Colonic mucosa (tissue), 4 donors: ENCODE results near the gene ZBTB21. TPM values are rescaled to one million over a fixed set of nuclear protein-coding genes. Genes with fewer than 3 reads are reported as not detected.
A peak's percentile ranks its signal among the peaks of the same experiment; 100 is the strongest.

Experiments used
- DNase-seq: peaks from one replicate; pipeline ENCODE4 v3.0.0-alpha.2; 2020
- H3K27ac ChIP-seq: fragments of 200-600 bp; one replicate; pipeline ENCODE4 v1.8.0; 2021
- H3K27me3 ChIP-seq: fragments of 200-600 bp; one replicate; pipeline ENCODE4 v1.8.0; 2021
- H3K36me3 ChIP-seq: fragments of 200-600 bp; one replicate; pipeline ENCODE4 v1.8.0; 2021
- H3K4me1 ChIP-seq: fragments of 200-600 bp; one replicate; pipeline ENCODE4 v1.8.0; 2021; ENCODE audit warnings: mild to moderate bottlenecking
- H3K4me3 ChIP-seq: fragments of 200-600 bp; one replicate; pipeline ENCODE4 v1.8.0; 2021
- H3K9ac ChIP-seq, 2 donors: one replicate each; pipeline ENCODE4 v1.7.0; 2013; ENCODE audit warnings: control low read depth in 2 of 2, low read depth in 2 of 2, low read length in 2 of 2
- H3K9me3 ChIP-seq: fragments of 200-600 bp; one replicate; pipeline ENCODE4 v1.8.0; 2021
- intact Hi-C: fragments of 100-400 bp; cut with DNase I; formaldehyde crosslinking; loops from one replicate; pipeline ENCODE4 v1.14.1; 2022
- total RNA-seq, 2 donors: library from RNA; stranded (reverse); fragmentation: NEBNext Ultra II Directional in 1 of 2; extraction: Animal tissue kit (Norgen Biotek cat#: 25700) in 1 of 2; gene quantifications; one replicate each; pipeline ENCODE4 v1.2.1, GENCODE V29; 2021
- TF ChIP-seq, protein P1 (sequence below): fragments of 200-600 bp; IDR thresholded peaks from one replicate; pipeline ENCODE4 v1.8.0; 2022; ENCODE audit warnings: antibody characterized with exemption, mild to moderate bottlenecking
- donor health status: healthy.
- donor health status: DM: no; HTN: no; CAD: no.
- donor health status: DM: no; HTN: no; CAD: no.

Gene ZBTB21
- 10 to 100 TPM; 10.2 to 15.1 TPM for total RNA-seq

DNA sequence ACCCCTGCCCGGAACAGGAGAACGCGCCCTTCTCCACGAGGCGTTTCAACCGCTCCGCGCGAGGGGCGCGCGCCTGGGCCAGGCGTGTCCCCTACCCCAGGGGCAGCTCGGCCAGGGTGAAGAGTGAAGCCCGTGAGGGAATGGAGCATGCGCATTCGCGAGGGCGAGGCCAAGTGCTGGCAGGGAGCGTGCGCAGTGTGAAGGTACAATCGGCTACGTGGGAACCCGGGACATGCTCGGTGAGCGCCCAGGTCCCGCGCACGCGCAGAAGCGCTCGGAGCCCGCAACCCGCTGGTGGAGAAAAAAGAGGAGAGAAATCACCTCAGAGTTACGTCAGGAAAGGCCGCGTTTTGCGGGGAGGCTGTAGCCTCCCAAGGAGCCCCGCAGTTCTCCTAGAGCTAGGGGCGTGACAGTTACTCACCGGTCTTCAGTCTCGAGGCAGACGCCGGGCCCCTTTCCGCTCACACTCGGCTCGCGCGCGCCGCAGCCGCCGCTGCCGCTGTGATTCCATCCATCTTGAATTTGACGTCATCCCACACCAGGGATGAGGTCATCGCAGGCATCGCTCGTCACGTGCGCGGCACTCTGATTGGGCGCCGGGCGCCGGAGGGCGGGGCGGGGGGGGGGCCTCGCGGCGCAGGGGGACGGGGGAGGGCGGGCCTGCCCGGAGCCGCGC, at the start of gene ZBTB21:
Gene ZBTB21 (minus strand): TSS at position 530 of the 676 bp plus-strand sequence. CDS start 16,265 bp downstream, outside the sequence.
- H3K9ac ChIP-seq = peak within 1 kb of the TSS; percentile 87 to 98
- intact Hi-C loops = loop anchor here (5.0 kb wide), 2 partner anchors 97 to 128 kb away; no protein-coding TSS in a partner anchor
- H3K27me3 ChIP-seq = no peaks in the 10 kb centered on the region
- no peaks in the 10 kb centered on the region for H3K9me3 ChIP-seq
- TF ChIP-seq, protein P1, sequence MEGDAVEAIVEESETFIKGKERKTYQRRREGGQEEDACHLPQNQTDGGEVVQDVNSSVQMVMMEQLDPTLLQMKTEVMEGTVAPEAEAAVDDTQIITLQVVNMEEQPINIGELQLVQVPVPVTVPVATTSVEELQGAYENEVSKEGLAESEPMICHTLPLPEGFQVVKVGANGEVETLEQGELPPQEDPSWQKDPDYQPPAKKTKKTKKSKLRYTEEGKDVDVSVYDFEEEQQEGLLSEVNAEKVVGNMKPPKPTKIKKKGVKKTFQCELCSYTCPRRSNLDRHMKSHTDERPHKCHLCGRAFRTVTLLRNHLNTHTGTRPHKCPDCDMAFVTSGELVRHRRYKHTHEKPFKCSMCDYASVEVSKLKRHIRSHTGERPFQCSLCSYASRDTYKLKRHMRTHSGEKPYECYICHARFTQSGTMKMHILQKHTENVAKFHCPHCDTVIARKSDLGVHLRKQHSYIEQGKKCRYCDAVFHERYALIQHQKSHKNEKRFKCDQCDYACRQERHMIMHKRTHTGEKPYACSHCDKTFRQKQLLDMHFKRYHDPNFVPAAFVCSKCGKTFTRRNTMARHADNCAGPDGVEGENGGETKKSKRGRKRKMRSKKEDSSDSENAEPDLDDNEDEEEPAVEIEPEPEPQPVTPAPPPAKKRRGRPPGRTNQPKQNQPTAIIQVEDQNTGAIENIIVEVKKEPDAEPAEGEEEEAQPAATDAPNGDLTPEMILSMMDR = no peak
- peak within 1 kb of the TSS; percentile 99 for H3K27ac ChIP-seq
- peak within 1 kb of the TSS; percentile 80 for H3K4me3 ChIP-seq
- no peaks in the 10 kb centered on the region for H3K36me3 ChIP-seq
- no peaks in the 10 kb centered on the region for H3K4me1 ChIP-seq
- peak; percentile 99 for DNase-seq

DNA sequence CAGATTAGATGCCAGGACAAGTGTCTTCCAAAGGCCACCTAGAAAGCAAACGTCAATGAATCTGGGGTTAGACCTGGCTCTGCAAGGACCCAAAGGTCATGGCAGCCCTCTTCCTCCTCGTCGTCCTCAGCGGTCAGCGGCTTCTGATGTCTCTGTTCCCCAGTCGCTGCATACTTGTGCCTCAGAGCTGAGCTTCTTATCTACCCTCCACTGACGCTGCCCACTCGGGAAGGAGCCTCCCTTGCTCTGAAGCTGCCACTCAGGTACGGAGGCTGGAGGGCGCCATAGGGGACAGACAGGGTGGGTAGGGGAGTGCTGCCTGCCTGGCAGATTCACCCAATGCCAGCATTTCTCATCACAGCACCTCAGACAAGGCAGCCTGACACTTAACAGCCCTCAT, 49.6 kb upstream of the ZBTB21 start:
- no peaks in the 10 kb centered on the region for H3K9me3 ChIP-seq
- intact Hi-C loops = no loop called here
- H3K4me1 ChIP-seq = peaks cover 22% of the 10 kb centered on the region
- no peak overlapping the region for H3K9ac ChIP-seq
- H3K36me3 ChIP-seq = no peaks in the 10 kb centered on the region
- no peaks in the 10 kb centered on the region for H3K27me3 ChIP-seq
- TF ChIP-seq, protein P1 = no peak
- H3K4me3 ChIP-seq = no peak overlapping the region
- H3K27ac ChIP-seq = no peak overlapping the region
- DNase-seq = no peak

DNA sequence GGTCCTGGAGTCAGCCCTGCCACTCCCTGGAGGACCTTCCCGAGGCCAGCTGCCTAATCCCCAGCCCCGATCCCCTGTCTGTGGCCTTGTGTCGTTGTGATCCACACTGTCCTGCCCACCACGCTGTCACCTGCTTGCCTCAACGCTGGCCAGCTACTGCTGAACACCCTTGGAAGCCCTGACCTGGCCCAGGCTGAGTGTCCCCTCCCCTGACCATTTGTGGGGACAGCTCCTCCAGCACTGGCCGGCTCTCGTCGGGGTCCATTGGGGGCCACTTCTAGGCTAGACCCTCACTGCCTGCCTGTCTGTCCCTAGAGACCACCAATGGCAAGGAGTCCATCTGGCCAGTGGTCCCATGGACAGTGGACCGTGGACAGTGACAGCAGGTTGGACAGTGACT, 49.0 kb upstream of the ZBTB21 start:
- Histone ChIP-seq H3K9ac (no peak overlapping the region), H3K36me3 (no peaks in the 10 kb centered on the region), H3K27ac (no peak overlapping the region), H3K4me3 (no peak overlapping the region), H3K9me3 (no peaks in the 10 kb centered on the region), H3K27me3 (no peaks in the 10 kb centered on the region), H3K4me1 (peaks cover 22% of the 10 kb centered on the region)
- no peak for DNase-seq
- TF ChIP-seq, protein P1 = no peak
- intact Hi-C loops = no loop called here

DNA sequence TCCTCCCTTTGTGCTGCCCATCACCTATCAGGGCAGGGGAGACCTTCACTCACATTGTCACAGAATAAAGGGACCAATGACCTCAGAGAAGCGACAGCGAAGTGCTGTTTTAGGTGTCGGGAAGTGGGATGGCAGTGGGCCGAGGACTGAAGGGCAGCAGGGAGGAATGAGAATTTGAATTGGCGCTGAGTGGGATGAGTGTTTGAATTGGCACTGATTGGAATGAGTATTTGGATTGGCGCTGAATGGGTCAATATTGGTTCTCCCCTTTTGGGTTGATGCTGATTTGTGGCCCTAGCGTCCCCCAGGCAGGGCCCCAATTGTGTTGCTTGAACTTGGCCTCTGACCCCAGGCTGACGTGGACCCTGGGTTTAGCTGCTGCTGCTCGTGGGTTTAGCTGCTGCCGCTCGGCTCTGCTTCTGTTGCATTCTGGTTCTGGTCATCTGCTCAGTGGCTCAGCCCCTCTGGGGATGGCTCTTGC, 48.5 kb upstream of the ZBTB21 start:
- peaks cover 20% of the 10 kb centered on the region for H3K4me1 ChIP-seq
- no peak overlapping the region for H3K27ac ChIP-seq
- H3K27me3 ChIP-seq = no peaks in the 10 kb centered on the region
- no peaks in the 10 kb centered on the region for H3K36me3 ChIP-seq
- no peak overlapping the region for H3K9ac ChIP-seq
- DNase-seq = no peak
- intact Hi-C loops = no loop called here
- H3K4me3 ChIP-seq = no peak overlapping the region
- TF ChIP-seq, protein P1 = no peak
- H3K9me3 ChIP-seq = no peaks in the 10 kb centered on the region

DNA sequence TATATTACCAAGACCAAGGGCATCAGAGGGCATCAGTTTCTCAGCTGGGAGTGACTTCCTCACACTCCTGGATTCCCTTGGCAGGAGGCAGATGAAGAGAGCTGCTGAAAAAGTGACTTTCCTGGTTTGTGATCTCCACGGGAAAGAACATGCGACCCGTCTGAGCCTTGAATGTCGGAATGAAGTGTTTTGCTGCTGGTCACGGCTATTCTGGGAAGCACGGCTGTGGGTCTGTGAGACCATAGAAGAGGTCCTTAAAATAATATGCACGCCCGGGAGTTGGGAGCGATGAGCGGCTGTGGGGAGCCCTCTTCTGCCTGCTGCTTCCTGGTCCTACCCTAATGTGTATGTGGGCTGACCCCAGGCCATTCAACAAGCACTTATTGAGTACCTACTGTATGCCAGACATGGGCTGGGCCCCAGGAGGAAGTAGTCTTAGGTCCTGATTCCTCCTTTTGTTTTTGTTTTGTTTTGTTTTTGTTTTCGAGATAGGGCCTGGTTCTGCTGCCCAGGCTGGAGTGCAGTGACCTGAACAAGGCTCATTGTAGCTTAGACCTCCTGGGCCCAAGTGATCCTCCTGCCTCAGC, 47.8 kb upstream of the ZBTB21 start:
- Histone ChIP-seq H3K4me1 (peaks cover 13% of the 10 kb centered on the region), H3K27me3 (no peaks in the 10 kb centered on the region), H3K27ac (peak overlapping the region; percentile 78), H3K4me3 (no peak overlapping the region), H3K9me3 (no peaks in the 10 kb centered on the region), H3K36me3 (no peaks in the 10 kb centered on the region), H3K9ac (peak overlapping the region in 1 of 2 donors; percentile 80)
- DNase-seq = peak; percentile 31
- intact Hi-C loops = no loop called here
- TF ChIP-seq, protein P1 = no peak
